ENCODE measurements around the gene C17orf50.

C17orf50 gene

GRCh38 chr17:35760587-35760986 is at the start of gene C17orf50:
Gene C17orf50, plus strand, starts transcription at chr17:35760887. Its CDS starts 55 bp downstream, at chr17:35760942.
- no peak for DNase-seq

GRCh38 chr17:35710950-35711349 is 49.7 kb upstream of the C17orf50 start:
- DNase-seq = no peak

GRCh38 chr17:35713069-35713728 is 47.5 kb upstream of the C17orf50 start:
- DNase-seq = no peak

DNA sequence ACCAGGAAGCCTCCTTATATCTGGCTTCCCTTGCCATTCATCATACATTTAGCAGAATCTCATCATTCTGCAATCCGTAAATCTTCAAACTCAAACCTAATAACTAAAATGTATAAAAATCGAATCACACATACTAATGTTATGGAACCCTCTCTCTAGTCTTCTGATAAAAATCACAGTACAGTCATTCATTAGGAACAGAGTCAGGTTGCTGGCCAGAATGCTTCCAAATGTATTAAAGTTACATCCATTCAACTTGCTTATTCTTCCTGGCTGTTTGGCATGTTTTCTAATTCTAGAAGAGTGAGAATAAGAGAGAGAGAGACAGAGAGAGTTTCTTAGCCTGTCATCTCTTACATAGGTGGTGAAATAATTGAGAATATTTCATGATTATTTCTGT is 45.7 kb upstream of the C17orf50 start:
- DNase-seq = no peak

GRCh38 chr17:35715416-35715815 is 45.3 kb upstream of the C17orf50 start:
- no peak for DNase-seq

GRCh38 chr17:35716173-35716572 is 44.5 kb upstream of the C17orf50 start:
- DNase-seq = no peak

GRCh38 chr17:35716897-35717465 is 43.7 kb upstream of the C17orf50 start:
- no peak for DNase-seq

DNA sequence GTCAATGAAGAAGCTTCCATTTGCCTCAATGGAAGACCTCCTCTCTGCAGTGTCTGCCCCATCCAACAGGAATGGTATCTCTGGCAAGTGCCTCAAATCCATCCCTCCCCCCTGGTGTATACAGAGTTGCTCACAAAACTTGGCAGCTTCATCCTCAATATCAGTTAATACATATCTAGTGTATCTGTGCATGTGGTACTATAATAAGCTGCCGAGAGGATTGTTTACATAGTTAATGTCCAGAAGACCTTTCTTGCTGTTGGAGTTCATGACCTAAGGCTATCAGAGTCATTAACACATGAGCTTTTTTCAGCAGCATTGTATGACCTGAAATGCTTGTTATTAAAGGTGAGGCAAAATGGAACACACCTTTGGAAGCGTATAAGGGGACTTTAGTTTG is 43.2 kb upstream of the C17orf50 start:
- DNase-seq = no peak

DNA sequence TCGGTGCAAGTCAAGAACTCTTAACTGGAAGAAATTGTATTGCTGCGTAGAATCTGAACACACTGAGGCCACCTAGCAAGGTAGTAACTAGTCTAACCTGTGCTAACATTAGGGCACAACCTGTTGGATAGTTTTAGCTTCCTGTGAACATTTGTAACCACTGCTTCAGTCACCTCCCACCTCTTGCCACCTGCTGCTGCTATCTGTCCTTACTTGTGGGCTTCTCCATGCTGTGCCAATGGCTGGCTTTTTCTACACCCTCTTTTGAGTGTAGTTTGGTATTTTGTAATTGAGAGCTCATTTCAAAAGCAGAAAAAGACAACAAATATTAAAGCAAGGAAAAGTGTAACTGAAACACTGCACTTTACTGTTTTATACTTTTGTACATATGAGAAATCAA is 37.0 kb upstream of the C17orf50 start:
- no peak for DNase-seq

DNA sequence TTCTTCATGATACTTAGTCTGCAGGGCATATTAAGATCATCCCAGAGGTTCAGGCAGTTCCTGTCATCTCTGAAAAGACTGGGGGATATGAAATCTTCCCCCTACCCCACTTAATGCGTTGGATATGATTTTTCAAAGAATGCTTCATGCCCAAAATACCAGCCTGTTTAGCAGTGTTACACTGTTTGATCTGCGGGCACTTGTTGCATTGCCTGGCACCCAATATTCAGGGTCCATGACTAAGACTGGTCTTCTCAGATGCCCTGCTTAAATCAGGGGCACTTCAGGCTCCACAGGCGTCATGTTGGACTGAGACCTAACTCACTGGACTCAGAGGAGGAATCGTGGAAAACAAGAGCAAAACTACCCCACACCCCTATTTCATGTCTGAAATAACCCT is 35.6 kb upstream of the C17orf50 start:
- DNase-seq = no peak

DNA sequence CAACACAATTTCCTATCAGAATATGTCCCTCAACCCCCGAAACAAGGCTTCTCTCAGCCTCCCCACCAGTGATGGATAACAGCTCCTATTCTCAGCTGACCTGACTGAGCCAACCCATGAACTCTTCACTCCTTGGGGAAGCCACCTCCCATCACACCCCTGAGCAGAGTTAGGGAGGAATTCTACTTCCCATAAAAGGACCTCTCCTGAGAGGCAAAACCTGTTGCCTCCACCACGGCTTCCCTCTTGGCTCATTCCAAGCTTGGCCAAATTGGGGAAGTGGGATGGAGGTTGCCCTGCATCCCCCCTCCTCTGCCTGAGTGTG is 34.9 kb upstream of the C17orf50 start:
- DNase-seq = no peak

DNA sequence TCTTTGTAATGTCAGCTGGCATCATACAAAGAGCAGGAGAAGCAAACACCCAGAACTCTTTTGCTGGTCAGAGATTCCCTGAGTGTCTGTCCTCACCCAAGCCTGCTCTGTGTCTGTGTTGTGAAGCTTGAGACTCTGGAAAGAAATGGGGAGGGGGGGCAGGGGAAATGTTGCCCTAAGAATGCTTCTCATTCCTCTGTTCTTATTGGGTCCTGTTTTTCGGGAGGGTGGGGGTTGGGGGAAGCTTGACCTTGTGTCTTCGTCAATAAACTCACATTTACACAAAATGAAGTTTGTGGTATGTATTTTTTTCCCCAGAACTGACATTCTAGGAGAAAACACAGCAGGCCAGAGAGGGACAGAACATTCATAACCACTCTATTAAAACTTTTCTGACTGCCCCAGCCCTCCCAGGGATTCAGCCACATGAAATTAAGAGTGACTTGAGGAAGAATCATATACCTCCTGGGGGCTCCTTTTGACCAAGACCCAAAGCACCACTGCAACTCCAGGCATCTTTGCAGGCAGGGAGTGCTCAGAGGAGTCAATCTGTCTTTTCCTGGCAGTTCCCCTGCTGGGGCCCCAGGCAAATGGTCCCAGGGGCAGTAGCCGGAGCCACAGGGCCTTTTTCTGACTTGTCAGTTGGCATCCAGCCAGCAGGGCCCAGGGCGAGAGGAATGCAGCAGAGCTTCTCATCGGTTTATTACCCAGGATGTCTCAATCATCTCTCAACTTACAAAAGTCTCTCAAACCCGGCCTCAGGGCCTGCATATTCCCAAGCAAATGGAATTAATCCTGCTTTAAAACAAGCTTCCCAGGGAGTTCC is 34.3 kb upstream of the C17orf50 start:
- DNase-seq = no peak

GRCh38 chr17:35726953-35727460 is 33.7 kb upstream of the C17orf50 start:
- no peak for DNase-seq

- DNase-seq = no peak
Observed at GRCh38 chr17:35727635-35728034, 33.1 kb upstream of the C17orf50 start.

- no peak for DNase-seq
Observed at GRCh38 chr17:35728551-35728950, 32.1 kb upstream of the C17orf50 start.

- no peak for DNase-seq
Observed at GRCh38 chr17:35729405-35729833, 31.3 kb upstream of the C17orf50 start.

DNA sequence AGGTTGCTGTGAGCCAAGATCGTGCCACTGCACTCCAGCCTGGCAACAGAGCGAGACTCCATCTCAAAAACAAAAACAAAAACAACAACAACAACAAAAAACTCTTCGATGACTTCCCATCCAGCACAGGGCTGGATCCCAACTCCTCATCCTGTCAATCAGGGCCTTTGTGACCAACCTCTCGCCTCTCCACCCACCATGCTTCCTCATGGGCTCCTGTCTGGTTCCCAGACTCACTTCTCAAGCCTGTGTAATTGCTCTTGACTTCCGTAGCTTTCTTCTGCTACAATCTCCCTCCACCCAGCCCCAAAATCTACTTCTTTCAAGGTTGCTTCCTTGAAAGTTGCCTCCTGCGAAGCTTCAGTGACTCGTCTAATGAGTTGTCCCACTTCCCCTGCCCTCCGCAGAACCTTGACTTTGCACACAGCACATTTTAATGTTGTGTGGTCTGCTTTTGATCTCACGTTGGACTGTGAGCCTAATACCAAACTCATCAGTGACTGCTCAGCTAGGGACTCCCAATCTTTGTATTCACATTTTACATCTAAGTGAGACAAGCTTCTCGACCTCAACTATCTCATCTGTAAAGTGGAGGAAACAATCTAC is 30.2 kb upstream of the C17orf50 start:
- DNase-seq = no peak

DNA sequence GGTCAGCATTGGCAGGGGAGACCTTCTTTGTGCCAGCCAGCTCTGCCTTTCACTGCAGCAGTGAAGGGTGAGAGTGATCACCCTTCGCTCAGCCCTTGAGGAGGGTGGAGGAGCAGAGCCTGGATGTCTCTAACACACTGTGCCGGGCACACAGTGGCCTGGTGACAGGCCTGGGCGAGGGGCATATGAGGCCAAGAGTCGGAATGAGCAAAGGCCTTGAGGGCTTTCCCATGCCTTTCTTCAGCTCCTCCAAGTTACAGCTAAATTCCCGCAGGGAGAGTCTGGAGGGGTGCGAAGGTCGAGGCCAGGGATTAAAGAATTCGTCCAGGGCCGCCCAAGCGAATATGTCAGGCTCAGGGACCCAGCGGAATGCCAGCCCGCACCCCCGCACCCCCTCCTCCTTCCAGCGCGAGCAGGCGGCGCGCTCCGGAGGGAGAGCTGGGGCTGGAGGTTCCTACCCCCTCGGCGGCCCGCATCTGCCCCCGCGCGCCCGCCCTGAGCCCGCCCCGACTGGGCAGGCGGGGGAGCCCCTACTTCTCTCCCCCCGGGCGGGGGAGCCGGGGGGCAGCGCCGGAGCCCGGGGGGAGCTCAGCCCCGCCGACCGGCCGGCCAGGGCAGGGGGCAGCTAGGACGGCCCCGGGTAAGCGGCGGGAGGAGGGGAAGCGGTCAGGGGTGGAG is 29.3 kb upstream of the C17orf50 start, which contains the start of gene RASL10B:
Gene RASL10B (plus strand): TSS at position 401 of the 678 bp plus-strand sequence. CDS start 3,546 bp downstream, outside the sequence.
- DNase-seq = peak; percentile 71

GRCh38 chr17:35731917-35732805 is 28.5 kb upstream of the C17orf50 start:
- DNase-seq = no peak

DNA sequence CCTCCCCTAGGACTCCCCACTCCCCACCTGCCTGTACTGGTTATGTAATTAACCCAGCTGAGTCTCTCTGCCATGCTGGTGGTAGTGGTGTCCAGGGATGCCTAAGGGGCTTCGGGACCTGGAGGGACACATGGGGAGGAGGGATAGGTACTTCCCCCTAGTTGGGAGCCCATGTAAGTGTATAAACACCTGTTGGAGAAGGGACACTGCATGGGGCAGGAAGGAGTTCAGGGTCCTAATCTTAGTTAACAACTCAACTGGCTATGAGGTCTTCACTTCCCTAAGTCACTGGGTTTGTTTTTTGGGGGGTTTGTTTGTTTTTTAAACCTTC is 27.9 kb upstream of the C17orf50 start:
- DNase-seq = no peak

DNA sequence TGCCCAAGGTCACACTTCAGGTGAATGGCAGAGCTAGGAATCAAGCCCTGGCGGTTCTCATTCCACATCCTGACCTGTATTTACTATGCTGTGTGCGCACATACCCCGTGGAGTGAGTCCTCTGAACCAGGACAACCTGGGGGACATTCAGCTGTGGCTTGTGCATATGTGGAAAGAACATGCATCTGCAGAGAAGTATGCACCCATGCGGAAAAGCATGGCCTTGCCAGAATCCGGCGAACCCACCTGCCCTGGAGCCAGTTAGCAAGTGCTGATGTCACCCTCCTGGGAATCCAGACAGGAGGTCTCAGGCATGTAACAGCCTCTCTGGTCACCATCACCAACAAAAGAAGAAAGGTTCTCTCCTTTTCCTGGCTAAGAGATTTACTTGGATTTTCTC is 27.3 kb upstream of the C17orf50 start:
- no peak for DNase-seq

GRCh38 chr17:35734396-35734795 is 26.3 kb upstream of the C17orf50 start:
- DNase-seq = no peak
